ENCODE results near the gene GSE1. TPM values are rescaled to one million over a fixed set of nuclear protein-coding genes. Genes with fewer than 3 reads are reported as not detected.
A peak's percentile ranks its signal among the peaks of the same experiment; 100 is the strongest.

The GSE1 gene
- total RNA-seq, 6 experiments from 2014 or later = 30.0 to 48.0 (median 38.8) TPM

GRCh38 chr16:85657267-85657650 is 44.1 kb downstream of the GSE1 start:
- no peaks in the 10 kb centered on the region for H3K4me1 ChIP-seq
- H3K9me3 ChIP-seq = no peaks in the 10 kb centered on the region
- H3K27me3 ChIP-seq = no peaks in the 10 kb centered on the region
- peaks cover 2 to 76% (median 26%) of the 10 kb centered on the region in 4 donors for H3K36me3 ChIP-seq
- WGBS (ENCODE audit: insufficient coverage, low coverage, low lambda C conversion rate, missing lambda C conversion rate) = 87% methylated on average over 11 of the region's 21 CpGs
- no peak for ATAC-seq
- no peak overlapping the region for H3K27ac ChIP-seq
- TF ChIP-seq POLR2A (IDR thresholded peaks at IDR 0.05) (no peak), CTCF (IDR thresholded peaks at IDR 0.05) (no peak)
- H3K4me3 ChIP-seq = no peak overlapping the region
- peak in 1 of 3 donors; percentile 50 for DNase-seq
- intact Hi-C loops (cut with DNase I) = loop anchor here in 1 of 2 donors (10.0 kb wide), 1 partner anchor 58 kb away; no protein-coding TSS in a partner anchor

GRCh38 chr16:85657996-85658395 is 44.9 kb downstream of the GSE1 start:
- H3K4me3 ChIP-seq = no peak overlapping the region
- peak in 1 of 3 donors; percentile 48 for DNase-seq
- TF ChIP-seq CTCF (IDR thresholded peaks at IDR 0.05) (no peak), POLR2A (IDR thresholded peaks at IDR 0.05) (no peak)
- intact Hi-C loops (cut with DNase I) = loop anchor here in 1 of 2 donors (10.0 kb wide), 1 partner anchor 57 kb away; no protein-coding TSS in a partner anchor
- no peak overlapping the region for H3K27ac ChIP-seq
- no peaks in the 10 kb centered on the region for H3K4me1 ChIP-seq
- no peaks in the 10 kb centered on the region for H3K9me3 ChIP-seq
- H3K27me3 ChIP-seq = no peaks in the 10 kb centered on the region
- 91% methylated on average over 1 of the region's 3 CpGs for WGBS (ENCODE audit: insufficient coverage, low coverage, low lambda C conversion rate, missing lambda C conversion rate)
- ATAC-seq = no peak
- H3K36me3 ChIP-seq = peaks cover 7 to 83% (median 29%) of the 10 kb centered on the region in 4 donors

GRCh38 chr16:85658504-85659326 is 45.6 kb downstream of the GSE1 start:
- H3K27ac ChIP-seq = no peak overlapping the region
- TF ChIP-seq CTCF (IDR thresholded peaks at IDR 0.05) (no peak), POLR2A (IDR thresholded peaks at IDR 0.05) (no peak)
- H3K9me3 ChIP-seq = no peaks in the 10 kb centered on the region
- H3K36me3 ChIP-seq = peaks cover 7 to 87% (median 36%) of the 10 kb centered on the region in 4 donors
- peak in 2 of 3 donors; percentile 8 to 51 for DNase-seq
- WGBS (ENCODE audit: insufficient coverage, low coverage, low lambda C conversion rate, missing lambda C conversion rate) = 85% methylated on average over 4 of the region's 18 CpGs
- H3K4me3 ChIP-seq = no peak overlapping the region
- H3K4me1 ChIP-seq = no peaks in the 10 kb centered on the region
- no peak for ATAC-seq
- intact Hi-C loops (cut with DNase I) = loop anchor here in 1 of 2 donors (10.0 kb wide), 1 partner anchor 56 kb away; no protein-coding TSS in a partner anchor
- H3K27me3 ChIP-seq = no peaks in the 10 kb centered on the region

GRCh38 chr16:85659336-85659735 is 46.2 kb downstream of the GSE1 start:
- WGBS (ENCODE audit: insufficient coverage, low coverage, low lambda C conversion rate, missing lambda C conversion rate) = 81% methylated on average over 4 of the region's 8 CpGs
- no peaks in the 10 kb centered on the region for H3K4me1 ChIP-seq
- DNase-seq = peak in 1 of 3 donors; percentile 39
- no peak overlapping the region for H3K4me3 ChIP-seq
- intact Hi-C loops (cut with DNase I) = loop anchor here in 1 of 2 donors (10.0 kb wide), 1 partner anchor 55 kb away; no protein-coding TSS in a partner anchor
- no peaks in the 10 kb centered on the region for H3K27me3 ChIP-seq
- no peak for TF ChIP-seq POLR2A (IDR thresholded peaks at IDR 0.05)
- TF ChIP-seq CTCF (IDR thresholded peaks at IDR 0.05) = no peak
- no peak for ATAC-seq
- no peak overlapping the region for H3K27ac ChIP-seq
- no peaks in the 10 kb centered on the region for H3K9me3 ChIP-seq
- peaks cover 7 to 91% (median 40%) of the 10 kb centered on the region in 4 donors for H3K36me3 ChIP-seq

Data from right lobe of liver (tissue), 6 donors.